Panc1 (cell line): ENCODE results near the gene OR51A7. TPM values are rescaled to one million over a fixed set of nuclear protein-coding genes. Genes with fewer than 3 reads are reported as not detected.

Experiments used
- ATAC-seq: fragments of 200-7000 bp; cut with Tn5 transposase; 2 replicates; pipeline ENCODE4 v1.9.1; 2020; ENCODE audit warnings: mild to moderate bottlenecking, moderate library complexity
- BruUV-seq: library from RNA; stranded (reverse); fragments of 400-500 nt; replicated peaks from 2 replicates; lab custom pipeline; 2021; lab: Mats Ljungman, UMichigan
- CTCF ChIA-PET: fragments of 300-600 bp; sonication (Branson Sonifier 250); formaldehyde crosslinking; loops from one replicate; lab custom pipeline; 2022; ENCODE audit warnings: antibody characterized with exemption; lab: Charles Lee
- POLR2A ChIA-PET: fragments of 300-600 bp; sonication (Branson Sonifier 250); formaldehyde crosslinking; loops from one replicate; lab custom pipeline; 2022; ENCODE audit warnings: antibody characterized with exemption; lab: Charles Lee
- DNase-seq: peaks from one replicate; pipeline ENCODE4 v3.0.0-alpha.2; 2010; ENCODE audit warnings: low read depth, low spot score
- H3K27ac ChIP-seq: 2 replicates; pipeline ENCODE4 v1.5.1; 2011; ENCODE audit warnings: mild to moderate bottlenecking, low read length, inconsistent platforms
- H3K27me3 ChIP-seq: fragments of 200-500 bp; sonication (Bioruptor generic); 2 replicates; pipeline ENCODE4 v1.6.0; 2014; ENCODE audit warnings: low read length, inconsistent platforms; ENCODE audit not compliant: control insufficient read depth, insufficient read depth
- H3K36me3 ChIP-seq: fragments of 200-500 bp; sonication (Bioruptor generic); 2 replicates; pipeline ENCODE4 v1.5.1; 2014; ENCODE audit warnings: inconsistent platforms, mild to moderate bottlenecking, low read length, moderate library complexity; ENCODE audit not compliant: control insufficient read depth, insufficient read depth
- H3K4me1 ChIP-seq: 2 replicates; pipeline ENCODE4 v1.5.1; 2011; ENCODE audit warnings: inconsistent platforms, mild to moderate bottlenecking, low read length, moderate library complexity; ENCODE audit not compliant: control insufficient read depth, insufficient read depth
- H3K4me3 ChIP-seq, 2 experiments: 2 replicates each; pipeline ENCODE4 v1.5.1; 2011 to 2012; ENCODE audit warnings: low read depth in 2 of 2, low read length in 2 of 2, mild to moderate bottlenecking in 2 of 2, inconsistent platforms in 1 of 2, moderate library complexity in 1 of 2
- H3K9me3 ChIP-seq: fragments of 200-500 bp; sonication (Bioruptor generic); 2 replicates; pipeline ENCODE4 v1.5.1; 2014; ENCODE audit warnings: low read depth, mild to moderate bottlenecking, inconsistent platforms, low read length, moderate library complexity; ENCODE audit not compliant: control insufficient read depth, insufficient read depth
- POLR2AphosphoS5 ChIP-seq: IDR thresholded peaks from 2 replicates; pipeline ENCODE4 v1.6.1; 2012; ENCODE audit warnings: mild to moderate bottlenecking, low read depth, low read length, moderate library complexity
- SIN3A ChIP-seq: IDR thresholded peaks from 2 replicates; pipeline ENCODE4 v1.6.1; 2012; ENCODE audit warnings: low read depth, mild to moderate bottlenecking, low read length, moderate library complexity, borderline replicate concordance; ENCODE audit not compliant: insufficient read depth
- TCF7L2 ChIP-seq: IDR thresholded peaks from 2 replicates; pipeline ENCODE4 v1.6.1; 2011; ENCODE audit warnings: mild to moderate bottlenecking, low read depth, low read length, inconsistent platforms
- in situ Hi-C: cut with HindIII; loops from 2 replicates; pipeline ENCODE4 v1.10.0; 2016; ENCODE audit warnings: low sequenced_read_pairs, low pct_unique_long_range_greater_than_20kb
- intact Hi-C: fragments of 100-400 bp; cut with micrococcal nuclease; formaldehyde crosslinking; loops from one replicate; pipeline ENCODE4 v1.10.0; 2022; ENCODE audit not compliant: unreplicated experiment
- total RNA-seq: library from RNA; stranded (reverse); gene quantifications from one replicate; pipeline ENCODE4 v1.2.1, GENCODE V29; 2021; ENCODE audit not compliant: unreplicated experiment
- TF ChIP-seq, protein P1 (sequence below), 2 experiments: IDR thresholded peaks; 2 replicates each; pipeline ENCODE4 v1.6.1; 2011 to 2012; ENCODE audit warnings: low read depth in 2 of 2, control low read depth in 1 of 2, low read length in 1 of 2, mild to moderate bottlenecking in 1 of 2, moderate library complexity in 1 of 2; ENCODE audit not compliant: insufficient read depth in 1 of 2
- TF ChIP-seq, protein P2 (sequence below): fragments of 450-650 bp; IDR thresholded peaks from 2 replicates; pipeline ENCODE4 v1.5.1; 2017; ENCODE audit warnings: mild to moderate bottlenecking

Gene OR51A7
- total RNA-seq, 1 experiment from 2014 or later = not detected

DNA sequence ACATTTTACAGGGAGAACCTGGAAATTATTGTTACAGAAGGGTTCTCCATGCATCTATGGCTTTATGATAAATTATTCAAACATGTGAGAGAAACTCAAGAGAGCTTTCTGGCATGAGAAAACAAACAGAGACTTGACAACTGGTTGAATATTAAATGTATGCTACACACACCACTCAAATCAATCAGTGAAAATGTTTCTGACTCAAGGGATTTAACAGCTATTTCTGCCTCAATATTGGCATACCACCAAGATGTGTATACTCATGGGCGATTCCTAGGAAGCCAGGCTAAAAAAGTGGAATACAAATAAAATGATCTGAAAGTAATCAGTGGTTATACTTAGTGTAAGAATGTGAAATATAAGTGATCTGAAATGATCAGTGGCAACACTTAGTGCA, 37.7 kb upstream of the OR51A7 start:
- CTCF ChIA-PET = no interaction called here
- Histone ChIP-seq H3K4me1 (no peaks in the 10 kb centered on the region), H3K9me3 (no peaks in the 10 kb centered on the region), H3K4me3 (no peak overlapping the region), H3K36me3 (no peaks in the 10 kb centered on the region), H3K27ac (no peak overlapping the region), H3K27me3 (no peaks in the 10 kb centered on the region)
- ATAC-seq (no peak), DNase-seq (no peak)
- no TSS peak for BruUV-seq
- in situ Hi-C loops (no loop called here), intact Hi-C loops (no loop called here)
- POLR2A ChIA-PET = no interaction called here
- TF ChIP-seq POLR2AphosphoS5 (no peak), TCF7L2 (no peak), SIN3A (no peak)
- TF ChIP-seq, protein P1, sequence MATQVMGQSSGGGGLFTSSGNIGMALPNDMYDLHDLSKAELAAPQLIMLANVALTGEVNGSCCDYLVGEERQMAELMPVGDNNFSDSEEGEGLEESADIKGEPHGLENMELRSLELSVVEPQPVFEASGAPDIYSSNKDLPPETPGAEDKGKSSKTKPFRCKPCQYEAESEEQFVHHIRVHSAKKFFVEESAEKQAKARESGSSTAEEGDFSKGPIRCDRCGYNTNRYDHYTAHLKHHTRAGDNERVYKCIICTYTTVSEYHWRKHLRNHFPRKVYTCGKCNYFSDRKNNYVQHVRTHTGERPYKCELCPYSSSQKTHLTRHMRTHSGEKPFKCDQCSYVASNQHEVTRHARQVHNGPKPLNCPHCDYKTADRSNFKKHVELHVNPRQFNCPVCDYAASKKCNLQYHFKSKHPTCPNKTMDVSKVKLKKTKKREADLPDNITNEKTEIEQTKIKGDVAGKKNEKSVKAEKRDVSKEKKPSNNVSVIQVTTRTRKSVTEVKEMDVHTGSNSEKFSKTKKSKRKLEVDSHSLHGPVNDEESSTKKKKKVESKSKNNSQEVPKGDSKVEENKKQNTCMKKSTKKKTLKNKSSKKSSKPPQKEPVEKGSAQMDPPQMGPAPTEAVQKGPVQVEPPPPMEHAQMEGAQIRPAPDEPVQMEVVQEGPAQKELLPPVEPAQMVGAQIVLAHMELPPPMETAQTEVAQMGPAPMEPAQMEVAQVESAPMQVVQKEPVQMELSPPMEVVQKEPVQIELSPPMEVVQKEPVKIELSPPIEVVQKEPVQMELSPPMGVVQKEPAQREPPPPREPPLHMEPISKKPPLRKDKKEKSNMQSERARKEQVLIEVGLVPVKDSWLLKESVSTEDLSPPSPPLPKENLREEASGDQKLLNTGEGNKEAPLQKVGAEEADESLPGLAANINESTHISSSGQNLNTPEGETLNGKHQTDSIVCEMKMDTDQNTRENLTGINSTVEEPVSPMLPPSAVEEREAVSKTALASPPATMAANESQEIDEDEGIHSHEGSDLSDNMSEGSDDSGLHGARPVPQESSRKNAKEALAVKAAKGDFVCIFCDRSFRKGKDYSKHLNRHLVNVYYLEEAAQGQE (IDR thresholded peaks at IDR 0.05; ENCODE audit: insufficient read depth in 1 of 2, low read depth in 2 of 2, low read length in 1 of 2) = no peak

DNA sequence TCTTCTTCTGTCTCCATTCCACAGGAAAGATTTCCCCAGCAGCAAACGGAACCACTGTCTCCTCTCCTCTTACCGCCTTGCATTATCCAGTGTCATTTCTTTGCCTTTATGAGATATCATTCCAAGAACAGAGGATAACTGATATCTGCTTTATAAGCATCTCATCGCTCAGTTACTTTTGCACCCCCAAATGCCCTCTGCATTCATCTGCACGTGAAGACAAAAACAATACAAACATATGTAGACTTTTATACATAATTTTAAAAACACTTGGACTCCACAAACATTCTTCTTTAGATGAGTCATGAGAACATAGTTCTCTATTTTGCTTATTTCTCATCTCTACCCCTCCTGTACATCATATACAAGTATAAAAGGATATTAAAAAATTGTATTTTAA, 22.4 kb upstream of the OR51A7 start:
- ChIA-PET CTCF (no interaction called here), POLR2A (no interaction called here)
- ATAC-seq = no peak
- Histone ChIP-seq H3K27ac (no peak overlapping the region), H3K9me3 (no peaks in the 10 kb centered on the region), H3K27me3 (no peaks in the 10 kb centered on the region), H3K4me1 (no peaks in the 10 kb centered on the region), H3K4me3 (no peak overlapping the region), H3K36me3 (no peaks in the 10 kb centered on the region)
- TF ChIP-seq TCF7L2 (no peak), SIN3A (no peak), POLR2AphosphoS5 (no peak)
- TF ChIP-seq, protein P2, sequence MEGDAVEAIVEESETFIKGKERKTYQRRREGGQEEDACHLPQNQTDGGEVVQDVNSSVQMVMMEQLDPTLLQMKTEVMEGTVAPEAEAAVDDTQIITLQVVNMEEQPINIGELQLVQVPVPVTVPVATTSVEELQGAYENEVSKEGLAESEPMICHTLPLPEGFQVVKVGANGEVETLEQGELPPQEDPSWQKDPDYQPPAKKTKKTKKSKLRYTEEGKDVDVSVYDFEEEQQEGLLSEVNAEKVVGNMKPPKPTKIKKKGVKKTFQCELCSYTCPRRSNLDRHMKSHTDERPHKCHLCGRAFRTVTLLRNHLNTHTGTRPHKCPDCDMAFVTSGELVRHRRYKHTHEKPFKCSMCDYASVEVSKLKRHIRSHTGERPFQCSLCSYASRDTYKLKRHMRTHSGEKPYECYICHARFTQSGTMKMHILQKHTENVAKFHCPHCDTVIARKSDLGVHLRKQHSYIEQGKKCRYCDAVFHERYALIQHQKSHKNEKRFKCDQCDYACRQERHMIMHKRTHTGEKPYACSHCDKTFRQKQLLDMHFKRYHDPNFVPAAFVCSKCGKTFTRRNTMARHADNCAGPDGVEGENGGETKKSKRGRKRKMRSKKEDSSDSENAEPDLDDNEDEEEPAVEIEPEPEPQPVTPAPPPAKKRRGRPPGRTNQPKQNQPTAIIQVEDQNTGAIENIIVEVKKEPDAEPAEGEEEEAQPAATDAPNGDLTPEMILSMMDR = no peak
- TF ChIP-seq, protein P1 (IDR thresholded peaks at IDR 0.05; ENCODE audit: insufficient read depth in 1 of 2, low read depth in 2 of 2, low read length in 1 of 2) = no peak
- no TSS peak for BruUV-seq
- intact Hi-C loops = no loop called here
- in situ Hi-C loops = no loop called here
- DNase-seq = no peak
